NCI-H82 treated with DMSO at 0.1 percent for 48 hours (cell line): ENCODE results near the gene PHOSPHO1.
"Not testable (repeated sequence)": the region's sequence is repeated elsewhere in the genome, so short reads cannot be mapped to it uniquely, and the experiment has no call there.

Experiments
- DNase-seq: peaks from one replicate; lab custom pipeline; 2025; ENCODE audit not compliant: unreplicated experiment; lab: John Stamatoyannopoulos, UW

The PHOSPHO1 gene, protein sequence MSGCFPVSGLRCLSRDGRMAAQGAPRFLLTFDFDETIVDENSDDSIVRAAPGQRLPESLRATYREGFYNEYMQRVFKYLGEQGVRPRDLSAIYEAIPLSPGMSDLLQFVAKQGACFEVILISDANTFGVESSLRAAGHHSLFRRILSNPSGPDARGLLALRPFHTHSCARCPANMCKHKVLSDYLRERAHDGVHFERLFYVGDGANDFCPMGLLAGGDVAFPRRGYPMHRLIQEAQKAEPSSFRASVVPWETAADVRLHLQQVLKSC

DNA sequence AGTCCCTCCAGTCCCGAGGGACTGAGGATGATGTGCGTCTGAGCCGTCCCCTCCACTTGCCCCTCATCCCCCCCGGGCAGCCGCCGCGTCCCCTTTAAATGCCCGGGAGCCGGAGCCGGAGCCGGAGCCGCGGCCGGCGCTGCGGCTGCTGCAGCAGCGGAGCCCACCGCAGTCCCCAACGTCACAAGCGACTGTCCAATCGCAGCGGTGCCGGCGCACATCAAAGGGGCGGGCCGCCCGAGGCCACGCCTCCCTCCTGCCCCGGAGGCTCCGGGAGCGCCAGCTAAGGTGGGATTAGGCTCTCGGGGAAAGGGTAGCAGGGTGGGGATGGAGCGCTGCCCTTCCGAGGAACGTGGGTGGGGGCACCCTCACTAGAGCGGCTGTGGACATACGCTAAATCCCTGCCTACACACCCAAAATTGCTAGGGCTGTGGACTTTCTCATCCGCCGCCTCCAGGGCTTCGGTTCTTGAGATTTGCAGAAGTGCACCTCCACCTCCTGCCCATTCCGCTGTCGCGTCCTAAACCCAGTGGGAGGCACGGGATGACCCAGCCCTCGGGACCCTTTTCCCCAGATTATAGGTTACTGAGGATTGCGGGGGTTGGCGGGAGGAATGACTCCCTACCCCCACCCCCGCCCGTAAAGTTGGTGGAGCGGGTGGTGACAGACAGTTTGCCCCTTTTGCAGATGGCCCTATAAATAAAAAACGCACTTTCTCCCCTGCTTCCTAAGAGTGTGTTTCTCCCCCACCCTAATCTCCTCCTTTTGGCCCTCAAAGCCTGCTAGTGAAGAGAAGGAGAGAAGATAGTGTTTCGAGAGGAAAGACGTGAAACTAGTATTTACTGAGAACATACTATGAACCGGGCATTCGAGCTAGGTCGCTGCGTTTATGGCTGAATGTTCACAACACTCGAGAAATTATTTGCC, at the start of gene PHOSPHO1:
Gene PHOSPHO1 (minus strand): TSS at position 152 of the 927 bp plus-strand sequence. CDS start 4,096 bp downstream, outside the sequence.
- peak; percentile 81 for DNase-seq

DNA sequence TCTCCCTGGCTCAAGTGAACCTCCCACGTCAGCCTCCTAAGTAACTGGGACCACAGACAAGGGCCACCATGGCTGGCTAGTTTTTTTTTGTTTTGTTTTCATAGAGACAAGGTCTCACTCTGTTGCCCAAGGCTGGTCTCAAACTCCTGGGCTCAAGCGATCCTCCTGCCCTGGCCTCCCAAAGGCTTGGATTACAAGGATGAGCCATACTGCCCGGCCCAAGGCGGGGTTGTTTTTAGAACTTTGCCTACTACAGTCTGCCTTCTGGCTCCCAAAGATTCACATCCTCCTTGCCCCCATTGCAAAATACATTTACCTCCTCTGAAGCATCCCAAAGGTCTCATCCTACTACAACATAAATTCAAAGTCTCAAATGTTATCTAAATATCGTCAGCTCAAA, 49.5 kb upstream of the PHOSPHO1 start:
- no peak for DNase-seq

DNA sequence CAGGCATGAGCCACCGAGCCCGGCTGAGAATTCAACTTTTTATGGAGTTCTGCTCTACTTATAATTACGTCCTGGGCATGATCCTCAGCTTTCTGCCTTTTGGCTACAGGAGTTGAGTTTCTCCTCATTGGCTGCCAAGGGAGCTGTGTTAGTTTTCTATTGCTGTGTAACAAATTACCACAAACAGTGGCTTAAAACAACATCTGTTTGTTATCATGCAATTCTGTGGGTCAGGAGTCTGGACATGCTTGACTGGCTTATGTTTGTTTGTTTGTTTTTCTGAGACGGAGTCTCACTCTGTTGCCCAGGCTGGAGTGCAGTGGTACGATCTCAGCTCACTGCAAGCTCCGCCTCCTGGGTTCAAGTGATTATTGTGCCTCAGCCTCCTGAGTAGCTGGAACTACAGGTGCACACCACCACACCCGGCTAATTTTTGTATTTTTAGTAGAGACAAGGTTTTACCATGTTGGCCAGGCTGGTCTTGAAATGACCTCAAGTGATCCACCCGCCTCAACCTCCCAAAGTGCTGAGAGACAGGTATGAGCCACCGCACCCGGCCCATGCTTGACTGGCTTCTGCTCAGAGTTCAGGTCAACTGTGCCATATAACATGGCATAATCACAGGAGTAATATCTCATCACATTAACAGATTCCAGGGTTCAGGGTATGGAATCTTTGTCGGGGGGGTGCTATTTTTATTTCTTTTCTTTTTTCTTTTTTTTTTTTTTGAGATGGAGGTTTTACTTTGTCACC, 48.9 kb upstream of the PHOSPHO1 start:
- DNase-seq: not testable (repeated sequence)

DNA sequence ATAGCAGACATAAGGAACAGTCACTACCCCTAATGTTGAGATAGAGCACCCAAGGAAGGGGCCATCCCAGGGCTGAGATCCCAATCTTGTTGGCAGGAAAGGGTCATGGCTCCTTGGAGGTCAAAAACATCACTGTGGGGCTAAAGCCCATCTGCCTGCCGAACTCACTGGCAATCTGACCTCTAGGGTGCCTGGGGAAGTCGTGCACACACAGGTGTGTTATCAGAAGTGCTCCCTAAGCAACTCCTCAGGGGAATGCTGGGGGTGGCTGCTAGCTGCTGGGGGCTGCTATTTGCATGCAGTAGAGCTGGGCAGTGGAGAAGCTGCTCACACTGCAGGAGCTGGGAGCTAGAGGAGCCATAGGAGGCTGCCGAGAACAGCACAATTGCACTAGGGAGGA, 47.5 kb upstream of the PHOSPHO1 start:
- DNase-seq: no peak

DNA sequence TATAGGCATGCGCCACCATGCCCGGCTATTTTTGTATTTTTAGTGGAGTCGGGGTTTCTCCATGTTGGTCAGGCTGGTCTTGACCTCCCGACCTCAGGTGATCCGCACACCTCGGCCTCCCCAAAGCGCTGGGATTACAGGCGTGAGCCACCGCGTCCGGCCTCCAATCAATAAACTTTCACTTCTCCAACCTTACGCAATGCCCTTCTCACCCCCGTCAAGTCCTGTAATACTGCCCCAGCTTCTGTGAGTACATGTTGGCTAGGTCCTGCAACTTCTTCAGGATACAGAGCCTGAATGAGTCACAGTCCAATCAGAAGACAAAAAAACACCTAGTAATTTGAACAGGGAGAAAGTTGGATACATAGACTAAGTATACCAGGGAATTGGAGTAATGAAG, 47.1 kb upstream of the PHOSPHO1 start:
- DNase-seq: no peak

DNA sequence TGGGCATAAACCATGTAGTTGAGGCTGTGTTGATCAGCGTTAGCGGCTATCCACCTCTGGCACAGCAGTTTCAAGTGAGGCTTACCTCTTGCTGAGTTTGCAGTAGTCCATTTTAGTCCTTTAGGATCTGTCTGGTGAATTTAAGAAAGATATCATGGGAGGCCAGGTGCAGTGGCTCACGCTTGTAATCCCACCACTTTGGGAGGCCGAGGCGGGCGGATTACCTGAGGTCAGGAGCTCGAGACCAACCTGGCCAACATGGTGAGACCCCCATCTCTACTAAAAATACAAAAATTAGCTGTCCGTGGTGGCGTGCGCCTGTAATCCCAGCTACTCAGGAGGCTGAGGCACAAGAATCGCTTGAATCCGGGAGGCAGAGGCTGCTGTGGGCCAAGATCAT, 45.4 kb upstream of the PHOSPHO1 start:
- not testable (repeated sequence) for DNase-seq

DNA sequence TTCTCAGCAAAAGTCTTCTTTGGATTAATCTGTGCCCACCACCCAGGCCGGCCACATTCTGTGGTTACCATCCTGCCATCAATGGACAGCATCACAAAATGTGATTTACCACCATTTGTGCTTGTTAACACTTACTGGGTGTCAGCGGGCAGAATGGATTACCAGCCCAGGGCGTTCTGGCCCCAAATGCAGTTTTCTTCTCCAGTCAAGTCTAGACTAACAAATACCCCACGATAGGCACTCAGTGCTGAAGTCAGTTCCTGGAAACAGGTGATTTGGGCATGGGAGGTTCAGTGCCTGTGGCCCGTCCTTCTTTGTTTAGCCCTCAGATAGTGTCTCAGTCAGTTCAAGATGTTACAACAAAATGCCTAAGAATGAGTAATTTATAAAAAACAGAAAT, 38.8 kb upstream of the PHOSPHO1 start:
- DNase-seq: no peak

DNA sequence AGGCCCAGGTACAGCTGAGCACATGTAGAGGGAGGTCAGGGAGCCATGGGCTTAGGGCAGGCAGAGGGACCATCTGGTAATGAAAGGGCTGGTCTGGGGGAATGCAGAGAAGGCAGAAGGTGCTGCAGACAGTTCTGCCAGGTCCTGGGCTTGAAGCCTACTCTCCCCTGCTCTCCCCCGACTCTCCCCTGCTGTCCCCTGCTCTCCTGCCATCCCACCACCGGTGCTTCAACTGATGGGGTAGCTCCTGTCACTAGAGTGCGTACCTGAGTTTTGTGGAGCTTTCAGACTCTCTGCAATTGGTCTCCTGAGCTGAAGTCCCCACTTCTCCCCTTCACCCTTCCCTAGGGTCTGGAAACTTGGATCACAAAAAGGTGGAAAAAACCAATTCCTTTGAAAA, 37.3 kb upstream of the PHOSPHO1 start:
- no peak for DNase-seq

DNA sequence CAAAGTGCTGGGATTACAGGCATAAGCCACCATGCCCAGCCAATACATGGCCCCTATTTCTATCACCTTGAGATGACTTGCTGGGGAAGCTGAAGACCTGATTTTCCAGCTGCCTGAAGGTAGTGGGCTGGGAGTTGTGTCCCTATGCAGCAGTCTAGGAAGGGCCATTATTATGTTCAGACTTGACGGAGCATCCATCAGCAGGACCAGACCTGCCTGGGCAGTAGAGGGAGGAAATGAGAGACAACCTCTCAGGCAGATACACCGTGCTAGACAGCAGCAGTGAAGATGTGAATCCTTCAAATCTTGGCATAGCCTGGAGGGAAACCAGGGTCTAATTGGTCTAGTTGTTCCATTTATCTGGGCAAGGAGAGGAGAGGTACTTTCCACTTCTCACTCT, 35.6 kb upstream of the PHOSPHO1 start:
- no peak for DNase-seq

DNA sequence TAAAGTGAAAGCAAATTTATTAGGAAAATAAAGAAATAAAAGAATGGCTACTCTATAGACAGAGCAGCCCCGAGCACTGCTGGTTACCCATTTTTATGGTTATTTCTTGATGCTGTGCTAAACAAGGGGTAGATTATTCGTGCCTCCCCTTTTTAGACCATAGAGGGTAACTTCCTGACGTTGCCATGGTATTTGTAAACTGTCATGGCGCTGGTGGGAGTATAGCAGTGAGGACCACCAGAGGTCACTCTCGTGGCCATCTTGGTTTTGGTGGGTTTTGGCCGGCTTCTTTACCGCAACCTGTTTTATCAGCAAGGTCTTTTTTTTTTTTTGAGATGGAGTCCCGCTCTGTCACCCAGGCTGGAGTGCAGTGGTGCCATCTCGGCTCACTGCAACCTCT, 31.0 kb upstream of the PHOSPHO1 start:
- not testable (repeated sequence) for DNase-seq

DNA sequence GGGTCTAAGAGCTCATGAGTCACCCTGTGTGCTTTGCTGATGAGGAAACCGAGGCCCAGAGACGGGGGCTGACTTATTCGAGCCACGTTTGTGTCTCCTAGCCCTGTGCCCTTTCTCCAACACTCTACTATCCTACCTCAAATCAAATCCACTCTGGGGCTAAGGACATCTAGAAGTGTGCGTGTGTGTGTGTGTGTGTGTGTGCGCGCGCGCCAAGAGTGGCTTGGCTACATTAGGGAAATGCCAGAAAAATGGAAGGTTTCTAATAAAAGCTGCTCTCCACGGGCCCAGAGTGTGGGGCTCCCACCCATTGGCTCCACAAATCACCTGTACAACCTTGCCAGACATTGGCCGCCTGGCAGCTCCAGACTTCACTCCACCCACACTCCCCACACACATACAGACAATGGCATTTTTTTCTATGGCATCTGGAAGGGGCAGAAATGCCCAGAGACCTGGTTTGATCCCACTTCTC, 30.3 kb upstream of the PHOSPHO1 start:
- no peak for DNase-seq

DNA sequence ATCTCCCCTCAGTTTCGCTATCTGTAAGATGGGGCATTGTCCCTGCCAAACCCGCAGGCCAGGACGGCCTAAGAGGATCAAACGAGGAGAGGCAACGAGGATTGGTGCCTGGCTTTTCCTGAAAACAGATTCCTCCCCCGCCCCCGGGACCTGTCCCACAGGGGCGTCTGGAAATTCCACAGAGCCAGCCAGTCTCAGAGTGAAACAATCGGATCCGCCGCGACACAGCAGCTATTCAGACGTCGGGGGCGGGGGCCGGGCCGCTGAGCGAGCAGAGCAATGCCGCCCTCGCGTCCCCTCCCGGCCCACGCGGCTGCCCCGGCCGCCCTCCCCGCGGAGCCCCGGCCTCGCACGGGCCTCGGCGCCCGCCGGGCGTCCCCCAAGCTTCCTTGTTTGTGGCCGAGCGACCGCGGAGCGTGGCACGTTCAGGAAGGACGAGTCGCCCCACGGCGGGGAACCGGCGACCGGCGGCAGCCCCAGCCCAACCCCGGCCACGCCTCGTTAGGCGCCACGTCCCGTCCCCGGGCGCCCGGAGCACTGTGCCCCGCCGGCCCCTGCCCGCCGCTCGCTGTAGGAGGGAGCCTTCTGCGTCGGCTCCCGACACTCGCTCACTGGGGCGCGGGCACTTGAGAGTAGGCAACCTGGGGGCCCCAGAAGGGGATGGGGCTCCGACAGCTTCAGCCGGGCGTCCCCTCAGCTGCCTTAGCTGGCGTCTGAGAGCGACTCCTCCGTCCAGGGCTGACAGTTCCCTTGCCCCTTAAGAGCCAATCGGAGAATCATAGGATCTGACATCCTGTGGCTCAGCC, 29.6 kb upstream of the PHOSPHO1 start:
- DNase-seq: no peak

DNA sequence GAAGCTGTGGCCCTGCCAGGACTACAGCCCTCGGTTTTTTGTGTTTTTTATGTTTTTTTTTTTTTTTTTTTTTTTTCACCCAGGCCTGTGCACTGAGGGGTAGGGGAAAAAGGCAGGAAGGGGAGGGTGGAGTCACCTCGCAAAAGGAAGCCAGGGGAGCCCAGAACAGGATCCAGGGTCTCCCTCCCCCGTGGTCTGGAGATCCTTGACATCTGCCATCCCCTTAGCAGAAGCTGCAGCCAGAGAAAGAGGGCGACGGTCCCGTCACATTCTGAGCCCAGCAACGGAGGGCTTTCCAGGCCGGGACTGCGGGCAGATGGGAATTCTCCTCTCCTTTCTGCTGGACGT, 29.1 kb upstream of the PHOSPHO1 start:
- DNase-seq: no peak

DNA sequence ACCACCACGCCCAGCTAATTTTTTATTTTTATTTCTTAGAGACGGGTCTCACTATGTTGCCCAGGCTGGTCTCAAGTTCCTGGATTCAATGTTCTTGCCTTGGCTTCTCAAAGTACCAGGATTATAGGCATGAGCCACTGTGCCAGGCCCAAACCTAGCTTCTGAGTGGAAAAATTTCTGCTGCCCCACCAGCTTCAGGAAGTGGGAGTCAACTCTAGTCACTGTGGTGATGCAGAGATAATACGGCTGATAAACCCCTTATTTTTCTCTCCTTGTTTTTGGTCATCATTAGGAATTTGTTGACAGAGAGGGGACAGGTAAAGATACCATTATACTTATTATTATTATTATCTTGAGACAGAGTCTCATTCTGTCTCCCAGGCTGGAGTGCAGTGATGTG, 27.8 kb upstream of the PHOSPHO1 start:
- no peak for DNase-seq

DNA sequence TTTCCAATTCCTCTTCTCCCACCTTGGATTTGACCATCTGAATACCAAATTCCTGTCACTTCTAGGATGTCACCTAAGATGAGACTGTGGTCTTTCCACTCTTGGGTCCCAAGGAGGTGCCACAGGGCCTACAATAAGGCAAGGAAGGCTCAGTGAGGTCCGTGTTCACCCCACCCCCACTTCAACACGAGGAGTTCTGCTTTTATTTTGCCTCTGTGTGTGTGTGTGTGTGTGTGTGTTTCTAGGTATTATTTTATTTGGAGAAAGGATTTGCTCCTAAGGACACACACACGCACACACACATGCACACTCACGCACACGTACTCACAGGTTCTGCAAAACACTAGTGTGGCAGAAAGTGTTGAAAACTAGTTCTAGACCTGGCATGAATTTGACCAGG, 24.5 kb upstream of the PHOSPHO1 start:
- DNase-seq: no peak

DNA sequence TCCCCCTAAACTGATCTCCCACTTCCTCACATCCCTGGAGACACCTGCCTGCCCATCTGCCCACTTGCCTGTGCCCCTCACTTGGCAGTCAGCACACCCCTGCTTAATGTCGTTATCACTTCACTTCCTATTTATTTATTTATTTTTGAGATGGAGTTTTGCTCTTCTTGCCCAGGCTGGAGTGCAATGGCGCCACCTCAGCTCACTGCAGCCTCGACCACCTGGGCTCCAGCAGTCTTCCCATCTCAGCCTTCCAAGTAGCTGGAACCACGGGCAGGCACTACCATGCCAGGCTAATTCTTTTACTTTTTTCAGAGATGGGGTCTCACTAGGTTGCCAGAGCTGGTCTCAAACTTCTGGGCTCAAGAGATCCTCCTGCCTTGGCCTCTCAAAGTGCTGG, 23.5 kb upstream of the PHOSPHO1 start:
- DNase-seq: no peak

DNA sequence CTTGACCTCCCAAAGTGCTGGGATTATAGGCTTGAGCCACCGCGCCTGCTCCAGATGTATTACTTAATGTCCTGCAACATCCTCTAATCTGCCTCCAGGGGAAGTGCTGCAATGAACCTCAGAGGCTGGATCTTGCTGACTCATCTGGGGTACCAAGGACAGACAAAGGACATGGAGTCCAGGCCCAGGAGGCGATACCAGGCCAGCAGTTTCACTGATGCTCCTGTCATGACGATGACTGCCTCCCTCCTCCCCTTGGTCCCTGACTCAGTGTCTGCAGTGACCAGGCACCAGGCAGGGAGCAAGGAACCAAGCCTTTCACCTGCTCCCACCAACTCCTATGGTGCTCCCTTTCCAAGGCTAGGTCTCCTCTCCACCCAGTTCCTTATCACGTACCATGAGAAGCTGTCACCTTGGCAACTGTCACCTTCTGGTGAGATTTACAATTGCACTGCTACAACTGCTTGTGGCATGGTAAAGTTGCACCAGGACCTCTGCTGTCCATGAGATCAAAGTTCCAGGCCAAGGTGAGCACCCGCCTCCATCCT, 21.6 kb upstream of the PHOSPHO1 start:
- DNase-seq: no peak

DNA sequence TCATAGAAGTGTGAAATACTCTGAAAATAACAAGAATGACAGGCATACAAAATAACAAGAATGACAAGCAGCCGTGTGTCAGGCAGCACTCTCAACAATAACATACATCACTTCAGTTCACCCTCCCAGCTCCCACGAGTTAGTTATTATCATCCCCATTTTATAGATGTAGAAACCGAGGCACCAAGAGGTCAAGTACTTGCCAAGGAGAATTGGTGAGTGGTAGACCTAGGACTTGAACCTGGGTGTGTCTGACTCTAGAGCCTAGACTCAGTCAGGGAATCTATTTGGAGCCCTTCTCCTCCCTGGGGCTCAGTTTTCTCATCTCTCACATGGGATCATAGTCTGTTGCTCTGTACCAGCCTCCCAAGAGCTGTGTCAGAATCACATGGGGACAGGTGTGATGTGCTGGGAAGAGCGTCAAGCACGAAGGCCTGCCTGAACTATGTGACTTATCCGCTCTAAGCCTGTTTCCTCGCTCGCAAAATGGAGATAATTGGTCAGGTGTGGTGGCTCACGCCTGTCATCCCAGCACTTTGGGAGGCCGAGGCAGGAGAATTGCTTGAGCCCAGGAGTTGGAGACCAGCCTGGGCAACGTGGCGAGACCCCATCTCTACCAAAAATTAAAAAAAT, 19.4 kb upstream of the PHOSPHO1 start:
- DNase-seq: no peak

DNA sequence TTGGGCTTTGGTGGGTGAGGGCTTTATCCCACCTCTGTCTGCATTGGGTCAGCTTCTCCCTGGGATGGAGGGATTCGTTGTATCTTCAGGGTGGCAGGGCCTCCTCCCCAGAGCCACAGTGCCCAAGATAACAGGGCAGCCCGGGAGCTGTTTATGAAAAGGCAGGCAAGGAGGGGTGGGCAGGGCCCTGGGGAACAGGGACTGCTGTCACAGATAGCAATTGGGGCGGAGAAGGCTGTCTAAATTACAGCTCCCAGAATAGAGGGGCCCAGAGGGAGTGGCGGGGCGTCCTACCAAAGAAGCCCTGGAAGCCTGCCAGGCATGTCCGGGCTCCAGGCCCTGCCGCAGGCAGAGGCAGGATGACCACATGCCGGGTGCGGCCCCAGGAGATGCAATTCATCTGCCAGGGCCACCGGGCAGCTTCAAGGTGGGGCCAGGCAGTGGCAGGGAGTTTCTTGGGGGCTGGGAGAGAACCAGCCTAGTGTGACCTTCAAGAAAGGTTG, 18.8 kb upstream of the PHOSPHO1 start:
- DNase-seq: no peak

DNA sequence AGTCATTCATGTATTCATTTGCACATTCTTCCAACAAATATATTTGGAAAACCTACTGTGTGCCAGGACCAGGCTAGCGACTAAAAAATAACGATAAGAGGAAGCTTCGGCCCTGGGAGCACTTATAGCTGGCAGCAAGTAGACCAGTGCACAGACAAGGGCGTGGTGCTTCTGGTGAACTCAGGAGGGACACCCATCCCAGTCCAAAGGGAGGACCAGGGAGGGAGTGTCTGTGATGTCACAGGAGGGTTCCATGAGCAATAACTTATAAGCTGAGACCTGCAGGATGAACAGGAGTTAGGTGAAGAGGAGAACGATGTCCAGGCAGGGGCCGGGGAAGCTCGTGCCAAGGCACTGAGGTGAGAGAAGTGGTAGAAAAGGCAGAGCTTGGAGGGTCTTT, 17.4 kb upstream of the PHOSPHO1 start:
- no peak for DNase-seq
